ENCODE measurements around the gene CCDC92.

GRCh38 chr12:124000111-124000510 lies 27.5 kb upstream of the CCDC92 start:
- TF ChIP-seq CTCF (IDR thresholded peaks at IDR 0.05; ENCODE audit: insufficient read depth, low read length, poor library complexity, severe bottlenecking) (no peak), EZH2phosphoT487 (conservative IDR thresholded peaks at IDR 0.05; ENCODE audit: low read length) (no peak)
